ENCODE data around the gene SEMA6B.

The SEMA6B gene

GRCh38 chr19:4517451-4518057 lies 41.9 kb downstream of the SEMA6B start:
- H3K4me3 ChIP-seq (ENCODE audit: low read depth, low read length): no peak overlapping the region
- no peak for TF ChIP-seq CTCF (conservative IDR thresholded peaks at IDR 0.05; ENCODE audit: low read depth, low read length)
- no peak for DNase-seq (ENCODE audit: low read depth)

DNA sequence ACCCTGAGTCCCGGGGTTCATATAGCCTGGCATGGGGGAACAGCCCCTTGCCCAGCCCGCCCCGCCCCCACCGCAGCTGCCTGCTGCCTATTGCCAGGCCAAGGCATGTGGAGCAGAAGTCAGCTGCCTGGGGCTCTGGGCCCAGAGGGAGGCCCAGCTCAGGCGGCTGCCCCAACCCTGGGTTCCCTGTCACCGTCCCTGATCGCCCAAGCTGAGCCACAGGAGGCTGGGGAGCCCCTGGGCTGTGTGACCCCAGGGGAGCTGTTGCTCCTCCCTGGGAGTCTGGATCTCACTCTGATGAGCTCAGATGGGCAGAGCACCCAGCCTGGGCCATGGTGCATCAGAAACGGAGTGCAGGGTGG lies 42.6 kb downstream of the SEMA6B start:
- no peak for DNase-seq (ENCODE audit: low read depth)
- no peak overlapping the region for H3K4me3 ChIP-seq (ENCODE audit: low read depth, low read length)
- TF ChIP-seq CTCF (conservative IDR thresholded peaks at IDR 0.05; ENCODE audit: low read depth, low read length): no peak

- no peak for TF ChIP-seq CTCF (conservative IDR thresholded peaks at IDR 0.05; ENCODE audit: low read depth, low read length)
- H3K4me3 ChIP-seq (ENCODE audit: low read depth, low read length): no peak overlapping the region
Observed at GRCh38 chr19:4516199-4516938, 43.1 kb downstream of the SEMA6B start.

DNA sequence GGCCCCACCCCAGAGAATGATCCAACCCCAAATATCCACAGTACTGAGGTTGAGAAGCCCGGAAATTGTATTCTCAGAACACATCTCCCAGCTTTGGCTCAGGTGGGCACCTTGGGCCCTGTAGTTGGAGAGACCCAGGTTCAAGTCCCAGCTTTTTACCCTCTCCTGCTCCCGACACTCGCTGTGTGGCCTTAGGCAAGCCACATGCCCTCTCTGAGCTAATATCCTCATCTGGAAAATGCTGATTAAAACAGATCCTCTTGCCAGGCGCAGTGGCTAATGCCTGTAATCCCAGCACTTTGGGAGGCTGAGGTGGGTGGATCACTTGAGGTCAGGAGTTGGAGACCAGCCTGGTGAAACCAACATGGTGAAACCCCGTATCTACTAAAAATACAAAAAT lies 43.8 kb downstream of the SEMA6B start:
- DNase-seq (ENCODE audit: low read depth): no peak
- TF ChIP-seq CTCF (conservative IDR thresholded peaks at IDR 0.05; ENCODE audit: low read depth, low read length): no peak
- H3K4me3 ChIP-seq (ENCODE audit: low read depth, low read length): no peak overlapping the region

More at GRCh38 chr19:4516199-4516938, 43.1 kb downstream of the SEMA6B start:
- no peak for DNase-seq (ENCODE audit: low read depth)

DNA sequence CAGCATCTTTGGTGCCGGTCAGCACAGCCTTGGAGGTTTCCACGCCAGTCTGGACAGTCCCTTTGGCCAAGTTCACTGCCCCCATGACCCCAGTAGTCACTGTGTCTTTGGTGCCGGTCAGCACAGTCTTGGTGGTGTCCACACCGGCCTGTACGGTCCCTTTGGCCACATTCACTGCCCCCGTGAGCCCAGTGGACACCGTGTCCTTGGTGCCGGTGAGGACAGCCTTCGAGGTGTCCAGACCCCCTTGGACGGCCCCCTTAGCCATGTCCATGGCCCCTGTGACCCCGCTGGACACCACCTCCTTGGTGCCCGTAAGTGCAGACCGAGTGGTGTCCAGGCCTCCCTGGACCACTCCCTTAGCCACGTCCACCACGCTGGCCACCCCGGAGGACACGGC lies 46.2 kb downstream of the SEMA6B start:
- TF ChIP-seq CTCF (conservative IDR thresholded peaks at IDR 0.05; ENCODE audit: low read depth, low read length): no peak
- DNase-seq (ENCODE audit: low read depth): no peak
- no peak overlapping the region for H3K4me3 ChIP-seq (ENCODE audit: low read depth, low read length)

DNA sequence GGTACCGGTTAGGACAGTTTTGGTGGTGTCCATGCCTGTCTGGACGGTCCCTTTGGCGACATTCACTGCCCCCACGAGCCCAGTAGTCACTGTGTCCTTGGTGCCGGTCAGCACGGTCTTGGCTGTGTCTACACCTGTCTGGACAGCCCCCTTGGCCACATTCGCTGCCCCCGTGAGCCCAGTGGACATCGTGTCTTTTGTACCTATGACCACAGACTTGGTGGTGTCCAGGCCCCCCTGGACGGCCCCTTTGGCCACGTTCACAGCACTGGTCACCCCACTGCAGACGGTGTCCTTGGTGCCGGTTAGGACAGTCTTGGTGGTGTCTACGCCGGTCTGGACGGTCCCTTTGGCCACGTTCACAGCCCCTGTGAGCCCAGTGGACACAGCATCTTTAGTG lies 47.4 kb downstream of the SEMA6B start:
- no peak for TF ChIP-seq CTCF (conservative IDR thresholded peaks at IDR 0.05; ENCODE audit: low read depth, low read length)
- no peak for DNase-seq (ENCODE audit: low read depth)

More for the DNA sequence above, 47.4 kb downstream of the SEMA6B start:
- H3K4me3 ChIP-seq (ENCODE audit: low read depth, low read length): no peak overlapping the region
